Transverse colon (tissue), 3 donors: ENCODE results near the gene CHD2.

ENCODE experiments used
- CTCF ChIP-seq, 5 experiments: fragments of 200-600 bp in 3 of 5; fragments of 450-650 bp in 2 of 5; sonication (generic) in 3 of 5; IDR thresholded peaks; 1 replicate in 2 of 5; 2 replicates in 3 of 5; pipeline ENCODE4 v1.5.1; 2016 to 2017; ENCODE audit warnings: antibody characterized with exemption in 5 of 5, inconsistent platforms in 3 of 5, mild to moderate bottlenecking in 2 of 5, moderate library complexity in 1 of 5
- POLR2A ChIP-seq: fragments of 450-650 bp; IDR thresholded peaks from one replicate; pipeline ENCODE4 v1.6.1; 2016; ENCODE audit warnings: antibody characterized with exemption, mild to moderate bottlenecking, moderate library complexity

GRCh38 chr15:92878593-92879053, 21.5 kb upstream of the CHD2 start:
- TF ChIP-seq POLR2A (no peak), CTCF (IDR thresholded peaks at IDR 0.05) (no peak)
